HepG2 (cell line): ENCODE data around the gene TAF6L. TPM values are rescaled to one million over a fixed set of nuclear protein-coding genes. Genes with fewer than 3 reads are reported as not detected.

Experiments
- ARNT ChIP-seq: fragments of 450-650 bp; IDR thresholded peaks from 2 replicates; pipeline ENCODE4 v1.6.1; 2017
- ASH2L ChIP-seq: fragments of 300-600, 200-600 bp; sonication (generic); IDR thresholded peaks from 2 replicates; pipeline ENCODE4 v1.7.0; 2017; ENCODE audit warnings: low read depth, mild to moderate bottlenecking, moderate library complexity, mixed read lengths, low read length; ENCODE audit not compliant: insufficient read length
- BHLHE40 ChIP-seq: IDR thresholded peaks from 2 replicates; pipeline ENCODE4 v1.6.1; 2011; ENCODE audit warnings: low read length, improper control_type of control experiment
- DNMT1 ChIP-seq: sonication (generic); formaldehyde crosslinking; IDR thresholded peaks from 2 replicates; pipeline ENCODE4 v1.5.1; 2020; ENCODE audit warnings: mild to moderate bottlenecking, missing genetic modification reagents
- DRAP1 ChIP-seq: IDR thresholded peaks from 2 replicates; pipeline ENCODE4 v1.6.1; 2016; ENCODE audit warnings: missing genetic modification reagents, missing compliant biosample characterization
- ETV6 ChIP-seq: sonication (generic); formaldehyde crosslinking; conservative IDR thresholded peaks from 2 replicates; pipeline ENCODE4 v1.4.0; 2020; ENCODE audit warnings: missing genetic modification reagents
- GZF1 ChIP-seq: sonication (generic); formaldehyde crosslinking; IDR thresholded peaks from 2 replicates; pipeline ENCODE4 v1.5.1; 2020; ENCODE audit warnings: mild to moderate bottlenecking, missing genetic modification reagents
- HOXA3 ChIP-seq: sonication (generic); formaldehyde crosslinking; IDR thresholded peaks from 2 replicates; pipeline ENCODE4 v1.5.0; 2020; ENCODE audit warnings: missing genetic modification reagents
- KAT8 ChIP-seq: IDR thresholded peaks from 2 replicates; pipeline ENCODE4 v1.6.1; 2016; ENCODE audit warnings: missing genetic modification reagents, missing compliant biosample characterization
- MAFF ChIP-seq: IDR thresholded peaks from 2 replicates; pipeline ENCODE4 v1.6.1; 2011; ENCODE audit warnings: low read depth, low read length, improper control_type of control experiment
- MXD4 ChIP-seq: IDR thresholded peaks from 2 replicates; pipeline ENCODE4 v1.6.1; 2016; ENCODE audit warnings: mild to moderate bottlenecking, missing biosample characterization, missing genetic modification reagents
- NFIC ChIP-seq: IDR thresholded peaks from 2 replicates; pipeline ENCODE4 v1.6.1; 2012; ENCODE audit warnings: mild to moderate bottlenecking, low read length, inconsistent platforms
- NFRKB ChIP-seq: fragments of 450-650 bp; IDR thresholded peaks from 2 replicates; pipeline ENCODE4 v1.6.1; 2017
- NFYC ChIP-seq: IDR thresholded peaks from 2 replicates; pipeline ENCODE4 v1.6.1; 2016; ENCODE audit warnings: missing genetic modification reagents, missing compliant biosample characterization
- POLR2A ChIP-seq, 2 experiments: IDR thresholded peaks; 2 replicates each; pipeline ENCODE4 v1.6.1; 2011; ENCODE audit warnings: low read depth in 2 of 2, low read length in 2 of 2, mild to moderate bottlenecking in 1 of 2, moderate library complexity in 1 of 2; ENCODE audit not compliant: insufficient read depth in 1 of 2
- RBM39 ChIP-seq: fragments of 200-400 bp; formaldehyde crosslinking; IDR thresholded peaks from one replicate; pipeline ENCODE4 v1.6.1; 2018; ENCODE audit warnings: antibody characterized with exemption, mild to moderate bottlenecking, low read depth, low read length; ENCODE audit not compliant: poor library complexity, severe bottlenecking
- SATB2 ChIP-seq: sonication (generic); formaldehyde crosslinking; IDR thresholded peaks from 2 replicates; pipeline ENCODE4 v1.5.0; 2020; ENCODE audit warnings: missing genetic modification reagents
- STAG1 ChIP-seq: sonication (generic); formaldehyde crosslinking; IDR thresholded peaks from 2 replicates; pipeline ENCODE4 v1.4.0; 2020; ENCODE audit warnings: missing genetic modification reagents
- TCF7 ChIP-seq: sonication (generic); IDR thresholded peaks from 2 replicates; pipeline ENCODE4 v1.6.1; 2016; ENCODE audit warnings: antibody characterized with exemption, low read depth
- ZBTB4 ChIP-seq: sonication (generic); formaldehyde crosslinking; IDR thresholded peaks from 2 replicates; pipeline ENCODE4 v1.4.0; 2020; ENCODE audit warnings: missing genetic modification reagents, mild to moderate bottlenecking, borderline replicate concordance
- ZNF260 ChIP-seq: sonication (generic); formaldehyde crosslinking; IDR thresholded peaks from 2 replicates; pipeline ENCODE4 v1.4.0; 2020; ENCODE audit warnings: missing genetic modification reagents, low read depth, mild to moderate bottlenecking, borderline replicate concordance
- ZNF335 ChIP-seq: sonication (generic); formaldehyde crosslinking; IDR thresholded peaks from 2 replicates; pipeline ENCODE4 v1.4.0; 2020; ENCODE audit warnings: missing genetic modification reagents
- ZNF362 ChIP-seq: sonication (generic); formaldehyde crosslinking; IDR thresholded peaks from 2 replicates; pipeline ENCODE4 v1.4.0; 2020; ENCODE audit warnings: missing genetic modification reagents, mild to moderate bottlenecking, borderline replicate concordance
- ZNF382 ChIP-seq: sonication (generic); formaldehyde crosslinking; IDR thresholded peaks from 2 replicates; pipeline ENCODE4 v1.5.0; 2020; ENCODE audit warnings: missing genetic modification reagents, mild to moderate bottlenecking, borderline replicate concordance
- ZNF430 ChIP-seq: sonication (generic); formaldehyde crosslinking; IDR thresholded peaks from 2 replicates; pipeline ENCODE4 v1.9.0; 2021; ENCODE audit warnings: mild to moderate bottlenecking, missing genetic modification reagents
- ZNF543 ChIP-seq: sonication (generic); formaldehyde crosslinking; IDR thresholded peaks from 2 replicates; pipeline ENCODE4 v1.4.0; 2020; ENCODE audit warnings: mild to moderate bottlenecking, missing genetic modification reagents
- ZNF558 ChIP-seq: sonication (generic); formaldehyde crosslinking; IDR thresholded peaks from 2 replicates; pipeline ENCODE4 v1.9.0; 2022; ENCODE audit warnings: mild to moderate bottlenecking, missing genetic modification reagents, borderline replicate concordance
- ZNF777 ChIP-seq: sonication (generic); formaldehyde crosslinking; IDR thresholded peaks from 2 replicates; pipeline ENCODE4 v1.4.0; 2020; ENCODE audit warnings: missing genetic modification reagents
- polyA plus RNA-seq, 8 experiments: library from polyadenylated mRNA; depleted of rRNA in 3 of 8; stranded (reverse) in 7 of 8; unstranded in 1 of 8; fragments of >200 nt; fragmentation: Illumina TruSeq in 4 of 8; extraction: Trizol in 4 of 8; gene quantifications; 2 replicates each; pipeline versions ENCODE4 v1.2.1 to v1.2.3, GENCODE V29; 2011 to 2016; ENCODE audit warnings: low read depth in 4 of 8, missing spikeins in 1 of 8, mixed read lengths in 1 of 8; ENCODE audit not compliant: insufficient read depth in 1 of 8
- total RNA-seq, 5 experiments: library from RNA; depleted of rRNA; stranded (reverse); fragments of >200 nt; fragmentation: Illumina TruSeq; extraction: Trizol; gene quantifications; 2 replicates each; pipeline ENCODE4 v1.2.3, GENCODE V29; 2016; ENCODE audit warnings: low read depth in 1 of 5

TAF6L gene
- total and polyA plus RNA-seq, 2 of the 13 experiments (the other 11 are each of a cell fraction or from before 2014, with no cell fraction given): 12.6 to 19.4 TPM

- TF ChIP-seq RBM39 (peak; percentile 17), ZNF335 (CRISPR knock-in tag) (peak; percentile 84), ASH2L (peak; percentile 85), HOXA3 (CRISPR knock-in tag) (peak; percentile 87), KAT8 (CRISPR knock-in tag) (peak; percentile 89), MAFF (no peak), NFYC (peak; percentile 77), ZNF382 (no peak), ARNT (no peak), MXD4 (CRISPR knock-in tag) (peak; percentile 94), DNMT1 (peak; percentile 75; the same call in 1 of the 2 replicates), ZNF558 (peak; percentile 100; the same call in 1 of the 2 replicates), DRAP1 (CRISPR knock-in tag) (peak; percentile 82), BHLHE40 (peak; percentile 59), ZNF543 (CRISPR knock-in tag) (peak; percentile 85; the same call in 1 of the 2 replicates), ZNF260 (CRISPR knock-in tag) (no peak), STAG1 (no peak), ZBTB4 (CRISPR knock-in tag) (peak; percentile 57; the same call in 1 of the 2 replicates), ZNF362 (CRISPR knock-in tag) (no peak), POLR2A (IDR thresholded peaks at IDR 0.05; ENCODE audit: insufficient read depth in 1 of 2, low read depth in 2 of 2, low read length in 2 of 2) (peak; percentile 87 to 91), NFIC (no peak), ZNF777 (CRISPR knock-in tag) (peak; percentile 60; the same call in 1 of the 2 replicates), SATB2 (CRISPR knock-in tag) (peak; percentile 71; the same call in 1 of the 2 replicates), NFRKB (no peak), ZNF430 (CRISPR knock-in tag) (peak; percentile 82), GZF1 (CRISPR knock-in tag) (no peak; the same call in 1 of the 2 replicates), TCF7 (no peak), ETV6 (CRISPR knock-in tag) (peak; percentile 92)
These were observed 43.9 kb upstream of the TAF6L start, which contains the start of gene HNRNPUL2 (continued) for GRCh38 chr11:62727165-62727871.
